Erythroblast (primary cell): ENCODE data around the gene TTC7B.
A peak's percentile ranks its signal among the peaks of the same experiment; 100 is the strongest.

Experiments
- DNase-seq, 2 experiments: peaks; one replicate each; lab custom pipeline; 2025; lab: John Stamatoyannopoulos, UW
- GATA1 ChIP-seq: IDR thresholded peaks from 2 replicates; pipeline ENCODE4 v1.6.1; 2011; ENCODE audit warnings: low read depth, mild to moderate bottlenecking, control low read depth, low read length, moderate library complexity
- POLR2A ChIP-seq: IDR thresholded peaks from 2 replicates; pipeline ENCODE4 v1.6.1; 2011; ENCODE audit warnings: mild to moderate bottlenecking, low read length

The TTC7B gene

DNA sequence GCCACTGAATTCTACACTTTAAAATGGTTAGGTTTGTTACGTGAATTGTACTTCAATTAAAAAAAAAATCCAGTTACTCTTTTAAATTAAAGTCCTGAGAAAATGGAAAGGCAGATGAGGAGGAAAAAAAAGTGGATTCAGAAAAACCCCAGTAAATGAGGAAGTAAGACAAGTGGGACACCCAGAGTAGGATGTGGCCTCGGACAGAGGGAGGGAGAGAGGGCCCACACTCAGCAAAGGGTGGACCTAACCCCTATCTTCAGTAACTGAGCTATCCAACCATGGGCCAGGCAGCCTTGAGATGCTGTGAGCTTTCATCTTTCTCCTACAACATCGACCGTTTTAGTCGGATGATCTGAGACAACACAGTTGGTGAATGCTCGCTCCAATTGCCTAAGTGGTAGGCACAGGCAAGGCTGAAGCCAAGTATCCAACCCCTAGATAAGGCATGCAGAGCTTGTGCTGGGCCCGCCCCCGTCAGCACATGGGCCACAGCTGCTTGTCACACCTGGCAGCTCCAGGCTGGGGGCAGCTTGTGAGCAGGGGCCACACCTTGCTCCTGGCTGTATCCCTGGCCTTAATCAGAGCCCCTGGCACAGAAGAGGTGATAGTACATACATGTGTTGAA is 142.1 kb downstream of the TTC7B start:
- no peak for DNase-seq
- TF ChIP-seq POLR2A, result no peak
- no peak for TF ChIP-seq GATA1

DNA sequence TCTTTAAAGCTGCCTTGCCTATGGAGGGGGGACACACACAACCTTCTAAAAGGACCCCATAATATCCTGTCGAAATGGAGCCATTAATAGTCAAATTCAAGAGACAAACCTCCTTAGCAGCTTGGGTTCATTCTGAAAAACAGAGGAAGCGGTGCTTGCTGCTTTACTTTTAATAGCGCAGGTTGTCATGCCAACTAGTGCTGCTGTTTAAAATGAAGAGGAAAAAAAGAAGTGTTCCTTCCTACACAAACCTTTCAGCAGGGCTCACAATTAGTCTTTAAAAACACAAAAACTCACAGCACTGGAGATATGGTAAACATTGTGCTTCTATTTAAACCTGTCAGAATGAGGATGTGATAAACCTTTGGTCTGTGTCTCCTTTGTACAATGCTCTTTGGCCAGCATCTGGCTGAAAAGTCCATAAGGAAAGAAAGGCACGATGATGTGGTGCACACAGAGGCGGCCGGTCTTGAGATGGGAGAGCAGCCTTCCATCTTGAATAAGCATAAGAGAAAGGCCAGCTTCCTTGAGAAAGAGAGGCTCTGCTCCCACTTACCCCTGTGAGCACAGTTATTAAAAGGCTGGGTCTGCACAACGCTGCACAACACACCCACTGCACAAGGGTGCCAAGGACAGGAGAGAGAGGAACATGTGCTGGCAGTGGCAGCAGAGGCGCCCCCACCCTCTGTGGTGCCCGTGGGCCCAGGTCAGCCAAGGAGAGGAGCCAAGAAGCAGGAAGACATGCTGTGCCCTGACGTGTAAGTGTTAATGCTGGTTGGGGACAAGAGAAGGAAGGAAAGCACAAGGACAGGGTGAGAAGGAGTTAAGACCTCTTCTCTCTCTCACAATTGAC is 144.6 kb downstream of the TTC7B start:
- TF ChIP-seq GATA1, result no peak
- TF ChIP-seq POLR2A, result no peak
- no peak for DNase-seq

DNA sequence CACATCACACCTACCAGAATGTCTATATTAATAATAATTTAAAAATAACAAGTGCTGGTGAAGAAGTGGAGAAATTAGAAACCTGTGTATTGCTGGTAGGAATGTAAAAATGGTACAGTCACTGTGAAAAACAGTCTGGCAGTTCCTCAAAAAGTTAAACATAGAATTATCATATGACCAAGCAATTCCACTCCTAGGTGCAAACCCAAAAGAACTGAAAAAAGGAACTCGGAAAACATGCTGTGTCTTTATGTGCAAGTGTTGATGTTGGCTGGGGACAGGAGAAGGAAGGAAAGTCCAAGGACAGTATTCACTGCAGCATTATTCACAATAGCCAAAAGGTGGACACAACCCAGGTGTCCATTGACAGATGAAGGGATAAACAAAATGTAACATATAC is 146.5 kb downstream of the TTC7B start:
- TF ChIP-seq POLR2A (no peak), GATA1 (no peak)
- no peak for DNase-seq

DNA sequence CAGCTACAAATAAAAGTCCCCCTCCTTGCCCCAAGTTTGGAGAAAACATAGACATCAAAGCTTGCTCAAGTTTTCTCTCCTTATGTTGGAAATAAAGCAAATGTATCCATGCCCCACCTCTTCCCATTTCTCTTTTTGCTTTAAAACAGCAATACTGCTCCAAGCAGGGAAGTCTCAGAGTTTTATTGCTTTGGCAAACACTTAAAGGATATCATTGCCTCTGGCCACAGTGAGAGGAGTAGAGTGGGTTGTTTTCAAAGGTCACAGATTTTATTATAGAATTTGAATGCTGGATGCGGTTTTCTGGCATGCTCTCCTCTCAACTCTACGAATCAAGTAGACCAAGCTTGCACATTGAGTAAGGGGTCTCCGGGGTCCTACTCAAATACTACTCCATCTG is 149.7 kb downstream of the TTC7B start:
- TF ChIP-seq GATA1, result no peak
- no peak for TF ChIP-seq POLR2A

DNA sequence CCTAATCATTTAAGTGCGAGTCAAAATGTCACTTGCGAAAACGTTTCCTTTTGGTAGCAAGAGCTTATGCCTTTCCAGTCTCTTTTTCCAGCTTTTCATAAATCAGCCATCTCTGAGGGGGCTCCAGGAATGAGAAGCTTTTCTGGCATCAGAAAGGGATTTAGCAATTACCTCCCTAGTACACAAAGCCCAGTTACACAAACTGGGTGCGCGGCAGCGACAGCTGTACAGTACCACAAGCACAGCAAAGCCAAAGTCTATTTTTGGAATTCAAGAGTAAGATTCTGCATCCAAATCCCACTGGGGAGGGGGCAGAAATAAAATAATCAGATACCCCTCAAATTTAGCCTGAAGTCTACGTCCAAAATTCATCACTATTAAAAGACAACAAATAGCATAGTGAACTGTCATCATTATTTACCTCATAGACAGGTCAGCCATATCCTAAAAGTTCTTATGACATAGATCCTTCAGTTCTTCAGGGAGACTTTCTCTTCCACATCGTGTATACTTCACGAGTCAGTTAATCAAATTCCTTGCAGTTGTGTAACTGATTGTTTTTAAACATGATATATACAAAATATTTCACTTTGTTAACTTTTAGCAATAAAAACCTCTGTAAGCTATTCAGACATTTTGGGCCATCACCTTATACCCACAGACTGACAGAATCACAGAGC is 150.8 kb downstream of the TTC7B start:
- no peak for DNase-seq
- TF ChIP-seq POLR2A (no peak), GATA1 (no peak)

More for the DNA sequence above, 149.7 kb downstream of the TTC7B start:
- DNase-seq, result no peak

DNA sequence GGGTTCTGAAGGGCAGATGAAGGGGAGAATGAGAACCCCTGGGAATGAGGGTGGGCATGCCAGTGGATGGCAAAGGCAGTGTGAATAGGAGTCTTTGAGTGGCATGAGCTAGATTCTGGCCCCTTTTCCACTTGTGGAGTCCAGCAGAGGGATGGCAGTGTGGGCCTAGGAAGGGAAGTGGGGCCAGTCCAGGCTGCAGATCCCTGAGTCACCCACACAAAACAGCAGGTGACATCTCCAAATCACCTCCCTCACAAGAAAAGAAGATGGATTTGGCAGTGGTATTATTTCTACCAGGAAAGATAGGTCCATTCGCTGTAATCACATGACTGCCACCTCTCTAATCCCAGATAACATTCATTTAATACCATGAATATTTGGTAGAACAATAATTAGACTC is 151.3 kb downstream of the TTC7B start:
- TF ChIP-seq GATA1 (no peak), POLR2A (no peak)
- DNase-seq, result no peak

DNA sequence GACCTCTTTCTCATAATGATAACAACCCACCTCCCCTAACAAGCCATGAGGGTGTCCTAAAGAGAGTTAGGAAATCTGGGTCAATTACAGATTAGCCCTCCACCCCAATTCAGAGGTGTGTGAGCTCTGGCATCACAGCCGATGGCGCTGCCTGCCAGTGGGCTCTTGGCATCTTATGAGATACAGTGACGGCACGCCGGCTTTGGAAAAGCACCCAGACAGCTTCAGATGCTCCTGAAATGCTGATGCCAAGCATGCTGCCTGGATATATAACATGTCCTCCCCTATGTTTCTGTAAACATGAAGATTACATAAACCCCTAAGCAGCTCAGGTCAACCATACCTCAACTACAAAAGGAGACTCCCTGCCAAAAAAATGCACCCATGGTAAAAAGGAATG is 152.6 kb downstream of the TTC7B start:
- no peak for DNase-seq
- TF ChIP-seq POLR2A (no peak), GATA1 (no peak)

DNA sequence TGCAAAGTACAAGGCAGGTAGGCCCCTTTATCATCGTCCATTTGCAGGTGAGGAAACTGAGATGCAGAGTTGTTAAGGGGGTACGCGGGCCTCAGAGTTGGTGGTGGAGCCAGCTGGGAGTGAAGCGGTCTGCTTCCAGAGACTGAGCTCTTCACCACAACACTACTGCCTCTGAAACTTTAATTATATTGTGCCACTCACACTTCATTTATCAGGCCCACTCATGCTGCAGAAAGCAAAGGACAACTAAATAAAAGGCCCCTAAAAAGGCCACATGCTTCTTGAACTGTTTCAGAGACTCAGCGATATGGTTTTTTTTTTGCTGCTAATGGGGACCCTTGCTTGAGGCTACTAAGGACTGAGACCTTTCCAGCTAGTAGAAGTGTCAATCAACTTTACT is 153.1 kb downstream of the TTC7B start:
- TF ChIP-seq POLR2A (no peak), GATA1 (no peak)
- DNase-seq, result no peak

DNA sequence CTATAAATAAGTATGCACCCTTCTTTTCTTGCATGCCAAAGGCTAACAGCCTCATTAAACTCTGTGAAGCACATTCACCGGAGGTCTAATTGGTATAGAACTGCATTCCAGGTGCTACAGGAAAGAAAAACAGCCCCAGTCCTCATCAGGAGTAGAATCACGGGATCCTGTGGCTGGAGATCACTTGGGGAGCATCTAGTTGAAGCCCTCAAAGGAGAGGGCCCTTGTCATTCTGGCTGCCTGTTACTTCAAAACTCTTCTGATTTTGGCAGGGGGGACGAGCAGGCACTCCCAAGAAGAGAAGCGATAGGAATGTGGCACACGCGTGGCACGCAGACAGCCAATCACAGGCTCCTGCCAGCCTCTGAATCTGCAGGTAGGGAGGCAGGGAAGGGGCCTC is 154.4 kb downstream of the TTC7B start:
- DNase-seq, result no peak
- TF ChIP-seq GATA1, result no peak
- no peak for TF ChIP-seq POLR2A

DNA sequence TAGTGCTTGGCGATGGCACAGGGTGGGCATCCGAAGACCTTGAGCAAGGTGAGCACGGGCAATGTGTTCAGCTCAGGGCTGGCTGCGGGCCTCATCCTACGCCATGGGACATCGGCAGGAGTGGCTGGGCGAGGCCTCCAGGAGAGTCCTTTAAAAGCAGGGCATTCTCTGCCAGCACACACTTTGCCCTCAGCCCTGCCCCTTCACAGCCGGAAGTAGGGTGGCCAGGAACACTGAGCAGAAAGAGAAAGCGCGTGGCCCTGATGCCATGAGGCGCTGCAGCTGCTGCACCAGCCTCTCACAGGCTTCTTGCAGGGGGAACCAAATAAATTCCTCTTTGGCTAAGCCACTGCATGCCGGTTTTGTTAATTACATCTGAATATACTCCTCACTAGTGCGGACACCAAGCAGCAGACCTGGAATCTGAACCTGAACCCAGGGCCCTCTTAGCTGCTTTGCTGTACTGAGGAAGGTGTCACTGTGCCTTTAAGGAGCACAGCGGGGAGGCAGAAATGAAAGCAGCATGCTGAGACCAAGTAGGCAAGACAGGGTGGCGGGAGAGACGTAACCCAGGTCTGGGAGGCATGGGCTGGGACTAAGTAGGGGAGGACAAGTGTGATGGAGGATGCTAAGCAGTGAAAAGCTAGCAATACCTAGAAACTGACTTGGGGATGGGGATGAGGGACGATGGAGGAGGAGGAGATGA is 155.2 kb downstream of the TTC7B start:
- TF ChIP-seq POLR2A (no peak), GATA1 (no peak)
- DNase-seq, result no peak

DNA sequence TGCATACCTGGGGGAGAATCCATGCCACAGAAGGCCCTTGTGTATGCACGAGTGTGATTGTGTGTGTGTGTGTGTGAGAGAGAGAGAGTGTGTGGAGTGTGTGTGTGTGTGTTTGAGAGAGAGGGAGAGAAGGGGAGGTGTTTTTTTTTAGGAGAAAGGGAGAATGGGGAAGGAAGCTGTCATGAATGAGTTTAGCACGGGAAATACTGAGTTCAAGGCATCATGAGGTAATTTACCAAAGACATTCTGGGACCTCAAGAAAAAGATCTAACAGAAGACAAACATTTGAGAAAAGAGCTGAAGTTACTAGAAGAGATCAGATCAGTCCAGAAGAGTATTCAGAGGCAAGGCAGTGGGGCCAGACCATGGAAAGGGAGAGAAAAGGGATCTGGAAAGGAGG is 157.1 kb downstream of the TTC7B start:
- TF ChIP-seq POLR2A (no peak), GATA1 (no peak)
- DNase-seq, result no peak

DNA sequence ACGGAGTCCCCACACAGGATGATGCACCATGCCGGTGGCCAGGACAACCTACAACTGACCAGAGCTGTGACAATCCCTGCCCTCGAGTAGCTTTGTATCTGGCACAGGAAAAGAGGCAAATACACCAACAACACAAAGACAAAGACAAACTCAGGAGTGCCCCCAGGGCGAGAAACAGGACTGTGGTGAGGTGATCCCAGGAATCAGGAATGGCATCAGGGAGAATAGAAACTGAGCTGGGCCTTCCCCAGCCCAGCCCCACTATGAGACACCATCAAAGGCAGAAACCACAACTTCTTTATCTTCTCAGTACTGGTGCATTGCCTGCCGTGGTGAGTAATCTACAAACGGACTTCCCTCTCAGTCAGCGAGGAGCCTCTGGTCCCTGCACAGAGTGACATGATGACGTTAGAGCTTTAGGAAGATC is 157.7 kb downstream of the TTC7B start:
- peak; percentile 33 to 47 for DNase-seq
- no peak for TF ChIP-seq GATA1

DNA sequence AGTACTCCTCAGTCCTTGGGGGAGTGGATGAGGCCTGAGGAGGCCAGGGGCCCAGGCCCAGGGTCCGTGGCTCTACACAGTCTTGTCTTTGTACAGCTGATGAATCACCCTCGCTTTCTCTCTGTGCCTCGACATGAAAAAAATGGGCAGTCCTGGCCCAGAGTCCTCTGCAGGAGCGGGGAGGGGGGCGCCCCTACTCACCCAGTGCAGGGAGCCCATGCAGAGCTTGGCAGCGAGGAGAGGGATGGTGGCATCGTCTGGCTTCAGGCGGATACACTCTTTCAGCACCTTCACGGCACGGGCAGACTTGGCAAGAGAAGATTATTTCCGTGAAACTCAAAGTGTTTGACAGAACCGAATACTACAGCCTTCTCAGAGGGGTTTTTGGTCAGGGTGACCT is 159.3 kb downstream of the TTC7B start:
- no peak for DNase-seq
- no peak for TF ChIP-seq POLR2A
- no peak for TF ChIP-seq GATA1

DNA sequence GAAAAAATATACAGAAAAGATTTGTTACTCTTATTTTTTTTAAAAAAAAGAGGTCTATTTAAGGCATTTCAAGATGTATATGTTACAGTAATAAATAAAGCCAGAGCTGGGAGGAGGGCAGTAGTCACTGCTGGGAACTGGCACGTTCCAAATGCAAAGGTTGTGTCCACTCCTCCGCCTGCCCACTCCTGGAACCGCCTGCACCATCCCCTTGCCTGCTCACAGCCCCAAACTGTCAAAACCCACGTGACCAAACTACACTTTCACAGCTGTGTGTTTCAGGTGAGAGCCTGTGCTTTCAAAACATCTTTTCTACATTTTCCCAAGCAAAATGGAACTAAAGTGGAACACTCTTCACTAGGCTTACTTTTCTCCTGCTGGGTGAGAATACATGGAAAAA is 160.4 kb downstream of the TTC7B start:
- no peak for DNase-seq
- TF ChIP-seq GATA1 (no peak), POLR2A (no peak)
